Stimulated activated naive CD8-positive, alpha-beta T cell treated with anti-CD3 and anti-CD28 coated beads, Interleukin-15, Interleukin-2, amounts not matched to agents 100 U/mL and 50 U/mL, for 24 hours (primary cell): ENCODE measurements around the gene MAML2.
"Not testable (repeated sequence)": the region's sequence is repeated elsewhere in the genome, so short reads cannot be mapped to it uniquely, and the experiment has no call there.

ENCODE experiments used
- ATAC-seq: fragments of 150-1000 bp; cut with Tn5 transposase; one replicate; pipeline ENCODE4 v1.10.0; 2021
- DNase-seq: peaks from one replicate; pipeline ENCODE4 v3.0.0; 2021

Gene MAML2

DNA sequence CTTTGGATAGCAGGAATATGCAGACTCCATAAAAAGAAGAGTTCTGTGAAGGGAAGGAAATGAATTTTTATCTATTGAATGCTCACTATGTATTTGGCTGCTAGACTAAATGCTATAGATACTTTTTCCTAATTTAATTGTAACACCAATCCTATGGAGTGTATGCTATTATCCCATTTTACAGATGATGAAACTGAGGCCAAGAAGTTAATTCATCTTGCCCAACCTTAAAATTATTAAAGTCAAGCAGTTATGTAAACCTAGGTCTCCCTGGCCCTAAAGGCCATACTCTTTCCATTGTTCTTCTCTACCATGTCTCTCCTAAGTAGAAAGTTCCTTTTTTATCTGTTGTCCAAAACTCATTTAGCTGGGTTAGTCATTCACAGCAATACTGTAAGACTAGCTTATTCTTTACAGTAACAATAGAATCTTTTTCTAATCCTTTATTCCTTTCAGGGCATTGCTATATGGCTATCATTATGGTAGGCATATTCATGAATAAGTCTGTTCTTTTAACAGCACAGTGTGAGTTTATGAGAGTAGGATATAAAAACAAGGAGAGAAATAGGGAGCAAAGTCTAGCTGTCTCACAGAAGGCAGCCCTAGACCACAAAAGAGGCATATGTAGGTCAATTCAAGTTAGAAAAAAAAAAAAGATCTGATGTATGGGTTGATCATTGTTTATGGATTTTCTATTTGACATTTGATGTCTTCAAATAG, 50.5 kb downstream of the MAML2 start:
- no peak for ATAC-seq
- DNase-seq = no peak

DNA sequence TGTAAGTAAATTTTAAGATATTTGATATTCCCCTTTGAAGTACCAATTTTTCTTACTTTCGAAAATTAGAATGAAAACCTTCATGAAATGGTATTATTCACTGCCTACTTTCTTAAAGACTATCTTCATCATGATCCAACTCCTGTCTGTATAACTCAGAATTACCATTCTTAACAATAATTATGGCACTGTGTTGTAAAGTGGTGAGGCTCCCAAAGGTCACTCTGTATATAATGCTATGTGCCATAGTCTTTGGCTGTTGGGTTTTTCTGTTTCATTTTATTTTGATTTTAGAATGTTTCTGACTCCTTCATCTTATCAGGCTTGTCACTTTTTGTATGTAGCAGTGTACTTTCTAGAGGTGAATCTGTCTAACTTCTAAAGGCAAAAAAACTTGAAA, 52.4 kb downstream of the MAML2 start:
- DNase-seq = no peak
- no peak for ATAC-seq

DNA sequence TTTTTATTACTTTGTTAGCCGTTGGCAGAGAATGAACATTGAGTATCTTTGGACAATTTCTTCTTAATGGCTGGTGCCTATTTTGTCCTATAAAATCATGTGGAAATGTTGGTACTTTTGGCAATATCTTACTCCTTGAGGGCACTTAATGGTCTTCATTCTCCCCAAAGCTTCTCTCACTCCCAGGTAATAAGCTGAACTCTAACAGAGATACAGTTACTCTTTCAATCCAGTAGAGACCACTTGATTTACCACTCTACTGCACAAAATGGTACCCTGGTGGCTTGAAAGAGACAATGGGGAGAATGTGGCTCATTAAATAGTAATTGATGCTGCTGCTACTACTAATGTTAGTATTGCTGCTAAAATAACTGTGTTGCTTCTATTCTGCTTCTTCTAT, 53.0 kb downstream of the MAML2 start:
- DNase-seq (no peak), ATAC-seq (no peak)

DNA sequence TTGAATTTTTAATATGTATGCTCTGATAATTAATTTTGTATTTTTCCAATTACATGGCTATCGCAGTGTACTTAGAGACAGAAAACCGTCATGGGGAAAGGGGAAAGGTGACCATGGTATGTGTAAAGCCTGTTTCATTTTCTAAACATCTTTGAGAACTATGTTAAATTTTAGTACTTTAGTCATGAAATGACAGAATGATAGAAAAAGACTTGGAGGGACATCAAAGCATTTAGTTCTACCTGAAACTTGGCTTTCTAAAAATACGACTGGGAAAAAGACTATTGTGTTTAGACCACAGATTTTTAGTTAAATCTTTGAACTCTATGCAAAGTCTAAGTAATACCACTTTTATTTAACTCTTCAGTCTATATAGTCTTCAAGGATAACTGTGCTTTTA, 54.1 kb downstream of the MAML2 start:
- DNase-seq = no peak
- peak; percentile 41 for ATAC-seq

DNA sequence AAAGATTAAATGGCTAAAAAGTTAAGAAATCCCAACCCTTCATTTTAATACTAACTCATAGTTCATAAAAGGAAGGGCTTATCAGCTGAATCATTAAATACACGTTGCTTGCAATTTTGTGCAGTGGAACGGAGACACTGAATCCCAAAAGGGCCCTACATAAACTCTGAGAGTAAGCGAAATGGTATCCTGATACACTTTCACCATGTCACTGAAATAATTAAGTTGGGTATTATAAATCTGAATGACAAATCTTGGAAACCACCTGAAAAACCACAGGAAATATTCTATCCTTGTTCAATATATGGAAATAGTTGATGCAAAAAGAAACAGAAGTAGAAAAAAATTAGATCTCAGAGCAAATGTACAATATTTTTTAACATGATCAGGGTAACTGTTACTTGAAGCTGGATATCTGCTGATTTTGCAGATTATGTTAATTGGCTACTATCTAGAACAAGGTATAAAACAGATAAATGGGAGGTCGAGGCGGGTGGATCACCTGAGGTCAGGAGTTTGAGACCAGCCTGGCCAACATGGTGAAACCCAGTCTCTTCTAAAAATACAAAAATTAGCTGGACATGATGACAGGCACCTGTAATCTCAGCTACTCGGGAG, 55.1 kb downstream of the MAML2 start:
- DNase-seq = no peak
- peak; percentile 48 for ATAC-seq

DNA sequence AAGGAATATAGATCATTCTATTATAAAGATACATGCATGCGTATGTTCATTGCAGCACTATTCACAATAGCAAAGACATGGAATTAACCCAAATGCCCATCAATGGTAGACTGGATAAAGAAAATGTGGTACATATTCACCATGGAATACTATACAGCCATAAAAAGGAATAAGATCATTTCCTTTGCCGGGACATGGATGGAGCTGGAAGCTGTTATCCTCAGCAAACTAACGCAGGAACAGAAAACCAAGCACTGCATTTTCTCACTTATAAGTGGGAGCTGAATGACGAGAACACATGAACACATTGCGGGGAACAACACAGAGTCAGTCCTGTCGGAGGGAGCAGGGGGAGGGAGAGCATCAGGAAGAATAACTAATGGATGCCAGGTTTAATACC, 57.0 kb downstream of the MAML2 start:
- not testable (repeated sequence) for DNase-seq, ATAC-seq

DNA sequence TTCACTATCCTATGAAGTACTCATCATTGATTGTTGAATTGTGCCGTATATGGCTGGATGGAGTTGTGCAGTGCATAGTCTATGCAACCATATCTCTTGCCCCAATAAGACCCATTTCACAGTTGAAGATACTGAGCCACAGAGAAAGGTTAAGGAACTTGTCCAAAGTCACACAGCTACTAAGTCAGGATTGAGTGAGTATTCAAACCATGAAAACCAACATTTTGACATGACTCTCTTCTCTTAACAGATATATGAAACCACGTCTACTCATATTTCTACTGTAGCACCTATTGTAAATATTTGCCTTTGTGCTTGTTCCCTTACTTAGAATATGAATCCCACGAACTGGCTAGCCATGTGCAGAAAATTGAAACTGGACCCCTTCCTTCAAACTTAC, 58.1 kb downstream of the MAML2 start:
- DNase-seq (no peak), ATAC-seq (peak; percentile 77)

DNA sequence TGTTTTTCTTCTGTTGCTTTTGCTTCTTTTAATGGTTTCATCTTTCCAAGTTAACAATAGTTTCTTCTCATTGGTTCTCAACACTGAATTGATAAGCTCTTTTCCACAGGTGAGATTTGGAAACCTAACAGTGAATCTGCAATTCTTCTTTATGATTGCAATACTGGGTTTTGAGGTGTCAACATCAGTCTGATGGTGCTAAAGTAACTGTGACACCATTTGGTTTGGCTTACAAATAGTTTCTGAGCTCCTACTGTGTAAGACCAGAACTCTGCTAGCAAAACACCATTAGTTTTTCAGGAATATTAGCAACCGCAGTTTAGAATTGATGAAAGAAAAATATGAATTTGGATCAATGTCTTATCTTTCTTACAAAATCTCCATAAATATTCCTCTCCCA, 58.6 kb downstream of the MAML2 start:
- ATAC-seq = no peak

DNA sequence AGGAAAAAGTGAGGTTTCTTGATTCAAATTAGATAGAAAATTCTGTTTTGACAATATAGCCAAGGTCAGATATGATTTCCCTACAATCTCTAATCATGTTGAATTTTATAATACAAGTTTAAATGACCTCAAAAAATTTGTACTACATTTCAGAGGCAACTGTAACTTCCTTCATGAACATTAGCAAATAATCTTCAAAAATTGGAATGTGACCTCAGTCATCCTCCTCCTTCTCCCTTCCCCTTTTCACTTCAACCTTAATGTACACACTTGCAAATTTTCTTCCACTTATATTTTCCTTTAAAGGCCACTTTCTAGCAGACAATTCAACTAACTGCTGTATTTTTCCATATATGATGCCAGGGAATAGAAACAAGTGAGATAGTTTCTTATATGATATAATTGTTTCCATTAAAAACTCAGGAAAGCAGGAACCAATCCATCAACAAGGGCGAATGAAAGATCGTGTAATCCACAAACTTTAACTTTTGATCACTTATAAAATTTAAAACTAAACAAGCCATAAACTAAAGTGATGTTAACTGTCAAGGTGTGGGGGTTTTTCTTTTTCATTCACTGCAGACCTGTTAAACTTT, 60.3 kb downstream of the MAML2 start:
- ATAC-seq = no peak
- no peak for DNase-seq

More for the DNA sequence above, 58.6 kb downstream of the MAML2 start:
- DNase-seq = no peak

DNA sequence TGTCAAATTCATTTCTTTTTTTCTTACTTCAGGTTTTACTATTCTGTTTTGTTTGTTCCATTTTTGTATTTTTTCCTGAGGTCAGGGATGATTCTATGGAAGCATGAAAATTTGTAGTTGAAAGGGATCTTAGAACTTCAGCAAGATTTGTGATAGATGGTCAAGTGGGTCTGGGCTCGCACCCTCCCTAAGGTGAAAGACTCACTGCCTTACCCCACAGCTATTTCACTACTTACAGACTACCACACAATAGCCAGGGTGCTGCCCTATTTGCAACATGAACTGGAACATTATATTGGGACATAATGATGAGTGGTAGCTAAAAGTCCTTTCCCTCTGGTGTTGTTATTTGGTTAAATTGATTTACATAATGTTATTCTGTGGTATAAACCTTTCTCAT, 62.6 kb downstream of the MAML2 start:
- ATAC-seq = no peak
- no peak for DNase-seq

DNA sequence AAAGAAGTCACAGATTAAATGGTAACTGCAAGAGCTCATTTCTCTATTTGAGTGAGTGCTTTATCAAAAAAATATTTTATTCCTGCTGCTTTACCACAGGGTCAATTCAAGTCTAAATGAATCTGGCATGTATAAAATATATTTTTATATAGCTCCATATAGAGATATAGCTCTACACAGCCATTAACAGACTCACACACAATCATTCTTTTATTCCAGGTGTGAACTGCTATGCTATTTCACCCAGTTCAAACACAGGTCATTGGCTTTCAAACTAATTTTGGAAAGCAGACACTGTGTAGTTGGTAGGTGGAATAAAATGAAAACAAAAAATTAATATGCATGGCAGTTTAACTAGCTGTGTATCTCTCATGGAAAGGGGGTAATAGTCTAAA, 63.1 kb downstream of the MAML2 start:
- DNase-seq (no peak), ATAC-seq (no peak)

DNA sequence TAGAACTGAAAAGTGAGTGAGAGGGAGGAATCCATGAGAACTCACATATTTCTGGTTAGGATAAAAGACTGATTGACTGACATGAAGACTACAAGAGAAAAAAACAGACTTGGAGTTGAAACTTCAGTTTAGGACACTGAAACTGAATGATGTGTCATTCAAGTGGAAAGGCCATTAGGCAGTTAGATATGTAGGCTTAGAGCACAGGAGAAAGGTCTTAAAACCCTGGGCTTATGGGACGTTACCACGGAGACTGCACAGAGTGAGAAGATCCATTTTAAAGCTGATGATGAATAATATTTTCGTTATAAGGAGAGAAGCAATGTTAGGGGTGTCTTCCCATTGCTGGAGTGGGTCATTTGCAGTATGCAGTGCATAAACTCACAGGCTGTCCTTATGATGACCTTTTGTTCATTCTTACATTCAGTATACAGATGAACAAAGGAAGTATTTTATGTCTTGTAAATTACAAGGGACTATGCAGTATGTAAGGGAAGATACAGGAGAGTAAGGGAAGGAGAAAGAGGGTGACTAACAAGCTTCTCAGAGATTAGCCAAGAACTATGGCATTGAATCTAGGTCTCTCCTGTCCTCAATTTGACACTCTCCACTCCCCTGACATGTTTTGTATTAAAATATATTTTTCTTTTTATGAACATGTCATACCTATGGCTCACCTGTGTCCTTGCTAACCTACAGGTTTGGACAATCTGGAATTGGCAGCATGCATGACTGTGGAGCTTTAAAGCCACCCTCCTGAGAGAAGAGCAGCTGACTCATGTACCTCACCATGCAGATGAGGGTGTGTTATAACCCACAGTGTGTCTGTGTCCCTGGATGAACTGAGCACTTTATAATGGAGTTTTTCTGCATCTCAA, 63.7 kb downstream of the MAML2 start:
- ATAC-seq = peak; percentile 89
- no peak for DNase-seq

DNA sequence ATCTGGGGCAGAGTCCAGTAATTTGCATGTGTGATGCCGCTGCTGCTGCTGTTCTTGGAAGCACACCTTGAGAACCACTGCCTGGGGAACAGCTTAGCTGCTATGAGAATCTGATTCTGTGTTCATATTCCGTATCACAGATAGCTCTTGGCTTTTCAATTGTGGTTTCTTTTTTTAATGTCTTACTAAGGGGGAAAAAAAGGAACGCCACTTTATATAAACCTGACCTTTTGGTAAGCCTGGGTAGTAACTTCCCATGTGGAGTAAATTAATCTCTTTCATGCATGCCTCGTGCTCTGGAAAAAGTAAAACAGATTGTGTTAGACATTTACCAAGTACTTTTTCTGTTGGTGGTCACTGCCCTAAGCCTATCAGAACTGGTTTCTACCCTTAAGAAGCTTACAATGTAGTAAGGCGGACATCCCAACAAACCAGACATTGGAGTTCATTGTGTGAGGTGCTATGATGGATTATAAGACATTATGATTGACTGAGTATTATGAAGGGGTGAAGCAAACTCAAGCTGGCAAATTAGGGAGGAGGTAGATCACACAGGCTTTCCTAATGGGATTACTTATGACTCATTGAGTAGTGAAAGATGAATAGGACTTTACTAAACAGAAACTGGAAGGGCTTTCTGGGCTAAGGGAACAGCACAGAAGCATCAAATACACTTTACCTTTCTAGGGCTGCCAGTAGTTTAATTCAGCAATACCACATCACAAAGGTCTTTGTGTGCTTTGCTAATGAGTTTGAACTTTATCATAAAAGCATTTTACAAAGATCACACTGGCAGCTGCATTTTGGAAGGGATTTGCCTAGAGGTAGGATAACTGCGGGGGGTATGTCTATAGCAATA, 64.7 kb downstream of the MAML2 start:
- ATAC-seq (peak; percentile 51), DNase-seq (no peak)

DNA sequence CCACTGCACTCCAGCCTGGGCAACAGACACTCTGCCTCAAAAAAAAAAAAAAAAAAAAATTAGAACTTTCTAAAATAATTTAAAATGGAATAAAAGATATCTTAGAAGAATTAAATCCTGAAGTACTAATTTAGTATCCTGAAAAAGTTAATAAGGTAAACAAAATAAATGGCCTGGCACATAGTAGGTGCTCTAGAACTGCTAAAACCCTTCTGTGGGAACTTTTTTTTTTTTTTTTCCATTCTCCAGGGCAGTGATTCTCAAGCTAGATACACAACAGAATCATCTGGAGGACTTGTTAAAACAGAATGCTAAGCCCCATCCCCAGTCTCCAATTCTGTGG, 65.3 kb downstream of the MAML2 start:
- DNase-seq (no peak), ATAC-seq (no peak)

DNA sequence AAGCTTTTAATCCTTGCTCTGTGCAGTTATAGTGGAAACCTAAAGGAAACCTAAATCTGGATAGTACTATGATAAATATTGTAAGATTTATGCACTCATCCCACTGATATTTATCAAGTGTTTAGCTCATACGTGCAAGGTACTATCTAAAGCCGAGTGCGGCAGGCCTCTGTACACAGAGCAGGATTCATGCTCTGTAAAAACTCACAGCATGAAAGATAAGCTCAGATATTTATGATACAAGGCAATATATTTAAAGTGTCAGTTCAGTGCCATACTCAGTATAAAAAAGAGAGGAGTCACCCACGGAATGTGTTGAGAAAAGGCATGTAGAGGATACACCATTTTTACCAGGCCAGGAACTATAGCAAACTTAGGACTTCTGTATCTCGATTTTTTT, 66.2 kb downstream of the MAML2 start:
- no peak for DNase-seq
- no peak for ATAC-seq

DNA sequence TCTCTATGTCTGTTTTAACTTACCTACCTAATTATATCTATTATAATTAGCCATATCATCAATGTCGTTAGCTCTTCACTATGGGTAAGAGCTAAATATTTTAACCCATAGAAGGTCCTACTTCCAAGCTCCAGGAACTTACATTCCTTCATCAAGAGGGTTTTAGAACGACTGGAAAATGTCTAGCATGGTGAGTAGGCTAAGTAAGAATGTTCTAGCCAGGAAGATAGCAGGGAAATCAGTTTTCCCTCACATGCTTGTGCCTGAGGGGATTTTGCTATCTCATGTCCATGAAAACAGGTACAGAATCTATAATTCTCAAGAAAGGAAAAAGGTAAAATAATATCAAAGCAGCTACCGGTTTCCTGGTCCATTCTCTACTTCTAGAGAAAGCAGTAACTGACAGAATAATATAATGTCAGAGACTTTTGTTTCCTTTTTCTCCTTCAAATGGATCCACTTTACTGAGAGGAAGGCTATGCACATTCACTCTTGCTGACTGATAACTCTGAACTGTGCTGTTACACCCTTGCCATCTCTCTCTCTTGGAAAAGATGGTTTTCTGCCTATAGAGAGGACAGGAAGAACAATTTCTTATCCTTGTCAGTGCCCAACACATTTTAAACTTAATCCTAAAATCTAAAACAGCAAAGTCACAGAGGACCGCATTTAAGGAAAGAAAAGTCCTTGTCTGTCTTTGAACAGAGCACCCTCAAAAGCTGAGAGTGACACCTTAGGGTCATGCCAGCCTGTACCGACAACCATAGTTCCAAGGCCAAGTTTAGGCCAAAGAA, 67.0 kb downstream of the MAML2 start:
- DNase-seq (no peak), ATAC-seq (no peak)

DNA sequence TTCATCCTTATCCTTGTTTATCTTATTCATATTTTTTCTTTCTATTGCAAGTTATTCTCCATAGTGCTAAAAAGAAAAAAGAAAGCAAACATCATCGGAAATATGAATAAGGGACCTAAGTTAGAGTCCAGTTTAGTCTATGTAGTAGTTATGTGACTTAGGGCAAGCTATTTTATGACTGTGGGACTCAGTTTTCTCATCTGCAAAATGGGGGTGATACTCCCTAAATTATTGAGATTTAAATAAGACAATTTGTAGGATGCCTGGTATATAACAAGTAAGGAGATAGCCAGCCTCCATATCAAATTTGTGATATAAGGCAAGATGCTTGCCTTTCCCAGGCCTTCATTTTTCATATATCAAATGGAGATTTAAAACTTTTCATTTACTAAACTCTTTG, 69.5 kb downstream of the MAML2 start:
- no peak for ATAC-seq
- no peak for DNase-seq

DNA sequence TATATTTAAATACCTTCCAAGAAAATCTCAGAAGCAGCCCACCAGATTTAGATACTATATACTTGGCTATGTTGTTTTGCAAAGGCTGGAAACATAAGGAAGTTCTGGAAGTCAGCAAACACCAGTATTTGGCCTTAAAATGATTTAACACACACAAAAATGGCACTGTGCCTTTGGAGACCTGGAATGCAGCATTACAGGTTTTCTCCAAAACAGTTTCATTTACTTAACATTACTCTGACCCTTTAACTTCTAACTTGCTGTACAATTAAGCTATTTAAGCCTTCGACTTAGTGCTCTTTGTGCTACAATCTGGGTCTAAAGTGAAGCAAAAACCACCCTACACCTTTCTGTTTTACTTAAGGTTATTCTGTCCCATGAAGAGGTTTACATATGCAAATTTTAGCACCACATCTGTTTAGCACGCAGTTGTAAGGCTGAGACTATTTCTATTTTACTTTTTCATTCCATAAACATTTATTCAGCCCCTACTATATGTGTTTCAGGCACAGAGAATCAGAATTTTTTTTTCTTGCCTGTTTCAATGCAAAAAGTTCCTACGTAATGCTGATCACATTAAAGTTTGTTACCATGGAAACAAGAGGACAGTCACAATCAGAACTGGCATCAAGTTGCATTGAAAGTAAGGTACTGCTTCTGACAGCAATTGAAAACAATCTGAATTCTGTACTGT, 70.3 kb downstream of the MAML2 start:
- no peak for ATAC-seq
- no peak for DNase-seq

DNA sequence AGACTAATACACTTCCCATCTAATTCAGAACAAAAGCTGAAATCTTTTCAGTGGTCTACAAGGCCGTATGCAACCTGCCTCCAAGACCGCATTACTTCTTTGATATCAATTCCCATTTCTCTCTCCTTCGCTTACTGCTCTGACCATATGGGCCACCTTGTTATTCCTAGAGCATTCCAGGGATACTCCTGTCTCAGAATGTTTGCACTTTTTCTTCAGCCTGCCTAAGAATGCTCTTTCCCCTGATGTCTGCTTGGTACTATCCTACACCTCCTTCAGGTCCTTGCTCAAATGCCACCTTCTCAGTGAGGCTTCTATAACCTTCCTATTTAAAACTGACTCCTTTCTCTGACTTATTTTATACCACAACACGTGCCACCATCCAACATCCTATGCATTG, 71.2 kb downstream of the MAML2 start:
- no peak for ATAC-seq
- no peak for DNase-seq

DNA sequence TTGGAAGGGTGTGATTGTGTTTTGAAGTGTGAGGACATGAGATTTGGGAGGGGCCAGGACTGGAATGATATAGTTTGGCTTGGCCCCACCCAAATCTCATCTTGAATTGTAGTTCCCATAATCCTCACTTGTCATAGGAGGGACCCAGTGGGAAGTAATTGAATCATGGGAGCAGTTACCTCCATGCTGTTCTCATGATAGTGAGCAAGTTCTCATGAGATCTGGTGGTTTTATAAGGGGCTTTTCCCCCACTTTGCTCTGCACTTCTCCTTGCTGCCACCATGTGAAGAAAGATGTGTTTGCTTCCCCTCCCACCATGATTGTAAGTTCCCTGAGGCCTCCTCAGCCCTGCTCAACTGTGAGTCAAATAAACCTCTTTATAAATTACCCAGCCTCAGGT, 71.6 kb downstream of the MAML2 start:
- DNase-seq, ATAC-seq: not testable (repeated sequence)
